ENCODE data around the gene ALK.

ALK gene

GRCh38 chr2:29215739-29216608 is 705.4 kb downstream of the ALK start:
- DNase-seq = no peak

DNA sequence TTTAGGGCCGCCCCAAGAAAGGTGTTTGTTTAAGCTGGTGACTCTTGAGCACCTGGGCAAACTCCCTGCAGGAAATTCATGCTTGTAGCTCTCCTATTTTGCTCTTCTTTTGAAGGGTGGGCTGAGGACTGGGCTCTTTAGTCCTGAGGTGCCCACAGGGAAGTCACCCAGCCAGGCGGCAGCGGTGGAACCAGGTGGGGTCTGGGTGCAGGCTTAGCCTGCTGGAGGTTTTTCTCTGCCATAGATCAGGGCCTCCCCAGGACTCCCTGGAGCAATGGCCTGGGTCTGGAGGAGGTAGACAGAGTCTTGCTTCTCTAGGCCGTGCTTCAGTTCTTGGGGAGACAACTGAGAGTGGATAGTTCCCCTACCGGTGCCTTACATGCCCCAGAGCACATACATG is 706.3 kb downstream of the ALK start:
- DNase-seq = no peak

GRCh38 chr2:29213888-29214291 is 707.5 kb downstream of the ALK start:
- no peak for DNase-seq

- no peak for DNase-seq
Measured at GRCh38 chr2:29212009-29212408, 709.4 kb downstream of the ALK start.

- DNase-seq = no peak
Measured at GRCh38 chr2:29209551-29209950, 711.8 kb downstream of the ALK start.

DNA sequence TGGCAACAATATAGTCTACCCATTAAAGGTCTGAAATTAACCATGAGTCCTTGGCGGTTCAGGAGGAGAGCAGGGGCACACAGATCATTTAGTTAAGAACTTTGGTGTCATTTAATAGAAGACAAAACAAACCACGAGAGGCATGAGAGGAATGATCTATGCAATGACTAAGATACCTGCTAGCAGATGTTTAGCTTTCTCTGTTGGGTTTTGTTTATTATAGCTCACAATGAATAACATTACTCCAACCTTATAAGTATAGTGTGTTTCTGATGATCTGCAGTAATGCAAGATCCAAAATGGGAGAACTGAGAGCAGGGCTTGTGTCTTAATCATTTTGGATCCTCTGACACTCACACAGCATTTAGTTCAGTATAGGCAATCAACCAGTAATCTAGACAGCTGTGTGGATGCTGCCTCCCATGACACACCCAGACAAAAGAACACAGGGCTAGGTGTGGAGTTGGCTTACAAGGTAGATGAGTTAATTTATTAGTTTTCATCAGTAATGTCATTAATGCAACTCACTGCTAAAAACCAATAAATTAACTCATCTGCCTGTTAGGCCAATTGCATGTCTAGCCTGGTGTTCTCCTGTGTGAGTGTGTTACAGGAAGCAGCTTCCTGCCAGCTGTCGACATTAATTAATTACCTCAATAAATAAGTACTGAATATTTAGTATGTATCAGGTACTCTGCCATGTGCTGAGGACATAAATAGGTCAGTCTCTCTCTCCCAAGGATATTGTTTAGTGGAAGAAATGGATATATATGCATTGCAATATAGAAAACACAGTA is 713.8 kb downstream of the ALK start:
- DNase-seq = no peak

DNA sequence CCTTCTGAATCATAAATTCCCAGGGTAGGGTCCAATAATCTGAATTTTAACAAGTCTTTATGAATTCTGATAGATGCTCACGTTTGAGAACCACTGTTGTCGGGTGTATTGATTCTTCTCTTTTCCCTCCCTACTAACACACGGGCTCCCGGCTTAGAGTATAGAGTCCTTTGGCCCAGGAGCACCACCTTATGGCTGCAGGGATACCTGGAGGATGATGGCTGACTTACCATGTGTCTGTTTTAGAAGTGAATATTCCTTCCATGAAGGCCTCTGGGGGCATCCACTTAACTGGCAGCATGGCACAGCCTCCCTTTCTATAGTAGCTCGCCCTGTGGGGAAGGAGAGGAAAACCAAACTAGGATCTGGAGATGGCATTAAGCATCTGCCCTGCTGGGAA is 714.4 kb downstream of the ALK start:
- DNase-seq = no peak

DNA sequence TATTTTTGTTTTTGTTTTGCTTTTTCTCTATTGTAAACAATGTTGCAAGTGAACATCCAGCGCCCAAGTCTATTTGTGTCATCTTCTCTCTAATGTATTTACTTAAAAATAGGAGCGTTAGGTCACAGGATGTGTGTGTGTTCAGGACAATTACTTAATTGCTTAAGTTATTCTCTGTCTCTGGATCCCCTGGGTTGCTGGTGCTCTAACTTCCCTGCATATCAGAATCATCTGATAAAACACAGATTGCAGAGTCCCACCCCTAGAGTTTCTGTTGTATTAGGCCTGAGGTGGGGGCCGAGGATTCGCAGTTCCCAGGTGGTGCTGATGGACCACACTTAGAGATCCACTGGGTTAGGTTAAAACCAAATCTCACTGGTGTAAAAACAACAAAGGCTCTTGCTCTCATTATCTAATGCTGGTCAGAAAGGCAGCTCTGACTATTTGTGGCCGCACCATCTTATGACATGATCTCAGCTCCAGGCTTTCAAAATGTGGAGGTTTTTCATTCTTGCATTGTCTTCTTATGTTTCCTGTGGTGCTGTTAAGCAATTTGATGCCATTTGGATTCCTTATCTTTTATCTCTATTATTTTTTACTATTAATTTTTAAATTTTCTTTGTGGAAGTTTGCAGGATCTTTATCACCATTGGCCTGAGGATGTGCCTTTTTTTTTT is 718.4 kb downstream of the ALK start:
- no peak for DNase-seq

GRCh38 chr2:29201979-29202378 is 719.4 kb downstream of the ALK start:
- no peak for DNase-seq

GRCh38 chr2:29196792-29197788 is 724.3 kb downstream of the ALK start:
- peak; percentile 47 to 75 (median 66) for DNase-seq

- DNase-seq = no peak
Measured at GRCh38 chr2:29195796-29196195, 725.6 kb downstream of the ALK start.

DNA sequence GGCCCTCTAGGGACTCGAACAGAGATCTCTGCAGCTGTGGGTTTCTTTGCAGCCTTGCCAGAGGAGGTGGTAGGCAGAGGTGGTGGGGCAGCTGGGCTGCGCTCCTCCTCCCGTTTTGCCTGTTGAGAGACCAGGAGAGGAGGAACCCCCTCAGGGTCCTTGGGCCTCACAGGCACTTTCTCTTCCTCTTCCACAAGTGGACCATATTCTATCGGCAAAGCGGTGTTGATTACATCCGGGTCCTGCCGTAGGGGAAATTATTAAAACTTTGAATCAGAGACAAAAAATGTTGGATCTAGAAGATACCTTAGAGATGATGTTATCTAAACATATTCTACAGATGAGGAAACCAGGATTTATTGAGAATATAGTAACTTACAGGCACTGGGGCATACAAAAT is 727.7 kb downstream of the ALK start:
- DNase-seq = no peak

GRCh38 chr2:29193111-29193510 is 728.3 kb downstream of the ALK start:
- DNase-seq = no peak

DNA sequence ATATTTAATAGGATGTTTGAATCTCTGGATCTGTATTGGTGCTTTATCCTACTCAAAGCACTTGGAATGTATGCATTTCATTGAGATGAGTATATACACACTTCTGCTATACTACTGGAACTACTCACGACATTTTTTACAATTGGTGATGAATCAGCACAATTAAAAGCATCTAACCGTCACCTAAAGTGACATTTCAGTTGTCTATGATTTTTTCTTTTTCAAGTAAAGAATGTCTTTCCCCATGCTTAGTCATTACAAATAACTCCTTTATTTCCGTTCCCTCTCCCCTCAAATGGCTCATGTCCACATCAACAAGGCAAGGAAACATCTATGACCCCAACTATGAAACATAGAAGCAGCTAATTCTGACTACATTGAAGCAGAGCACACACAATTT is 728.9 kb downstream of the ALK start:
- no peak for DNase-seq

GRCh38 chr2:29191817-29192216 is 729.6 kb downstream of the ALK start:
- DNase-seq = no peak

DNA sequence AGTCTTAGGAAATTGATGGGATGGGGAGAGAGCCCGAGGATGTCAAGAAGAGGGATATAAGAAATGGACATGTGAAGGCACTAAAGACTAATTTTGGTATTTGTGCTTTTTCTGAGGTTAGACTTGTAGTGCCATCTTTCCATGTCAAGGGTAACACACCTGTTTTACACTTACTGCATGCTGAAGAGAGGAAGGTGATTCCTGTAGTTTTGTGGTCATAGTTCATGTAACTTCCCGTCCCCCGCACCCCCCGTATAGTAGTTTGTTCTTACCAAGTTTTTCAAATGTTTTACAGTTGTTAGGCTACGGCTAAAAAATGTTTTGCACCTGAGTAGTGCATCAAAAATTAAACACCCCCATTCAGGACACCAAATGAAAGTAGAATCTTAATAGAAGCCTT is 732.3 kb downstream of the ALK start:
- peak in 3 of 5 donors; percentile 4 to 51 (median 19) for DNase-seq

DNA sequence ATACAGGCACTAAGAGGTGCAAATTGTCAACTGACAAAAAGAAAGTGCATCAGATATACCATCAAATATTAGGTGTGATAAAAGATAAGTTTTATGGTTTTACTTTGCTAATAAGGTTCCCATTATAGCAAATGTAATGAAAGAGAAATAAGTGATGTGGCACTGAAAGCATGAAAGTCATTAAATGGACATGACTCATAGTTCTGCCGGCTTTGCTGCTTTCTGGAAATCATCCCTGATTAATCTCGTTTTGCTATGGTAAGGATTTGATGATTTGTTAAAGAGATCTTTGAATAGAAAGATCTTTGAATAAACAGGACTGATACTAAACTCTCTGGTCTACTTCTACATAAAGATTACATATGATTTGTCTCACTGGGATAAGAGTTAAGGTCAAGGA is 733.5 kb downstream of the ALK start:
- no peak for DNase-seq

GRCh38 chr2:29186817-29187216 is 734.6 kb downstream of the ALK start:
- DNase-seq = no peak

GRCh38 chr2:29184531-29184930 is 736.9 kb downstream of the ALK start:
- DNase-seq = no peak

DNA sequence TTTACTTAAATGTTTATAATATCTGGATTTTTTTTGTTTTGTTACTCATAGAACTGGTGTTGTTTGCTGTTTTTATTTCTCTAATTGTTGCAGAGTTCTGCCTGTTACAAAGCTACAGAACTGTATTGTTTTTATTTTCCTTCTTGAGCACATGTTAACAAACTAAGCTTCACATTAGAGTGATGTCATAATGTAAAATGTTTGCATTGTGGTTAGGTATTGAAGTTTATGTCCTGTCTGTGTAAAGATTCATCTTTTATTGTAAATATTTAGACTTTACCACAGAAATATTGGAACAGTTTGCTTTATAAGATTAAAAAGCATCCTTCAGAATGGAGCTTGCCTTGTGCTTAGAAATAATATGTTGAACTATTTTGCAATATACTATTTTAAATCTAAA is 738.5 kb downstream of the ALK start:
- DNase-seq = no peak

- DNase-seq = no peak
Measured at GRCh38 chr2:29182334-29182733, 739.1 kb downstream of the ALK start.

- DNase-seq = no peak
Measured at GRCh38 chr2:29175338-29175737, 746.0 kb downstream of the ALK start.

Data from T-helper 1 cell (primary cell).